ENCODE measurements around the gene CST7. TPM values are rescaled to one million over a fixed set of nuclear protein-coding genes. Genes with fewer than 3 reads are reported as not detected.

Gene CST7
- total and polyA plus RNA-seq, 2 of the 13 experiments (the other 11 are each of a cell fraction or from before 2014, with no cell fraction given), result not detected

GRCh38 chr20:24998631-24999445, 49.8 kb downstream of the CST7 start:
- no peak overlapping the region for H3K4me2 ChIP-seq (ENCODE audit: low read depth, low read length)
- H3K4me1 ChIP-seq (ENCODE audit: insufficient read depth, low read length), result peaks cover 14% of the 10 kb centered on the region
- H2AFZ ChIP-seq (ENCODE audit: low read length), result no peak overlapping the region
- no peak for FAIRE-seq
- no peaks in the 10 kb centered on the region for H3K79me2 ChIP-seq (ENCODE audit: insufficient read depth, low read length)
- ATAC-seq, result no peak; the same call in 2 of the 3 replicates
- H3K9me3 ChIP-seq (ENCODE audit: low read length), result no peaks in the 10 kb centered on the region
- no TSS peak for BruUV-seq (replicated peaks)
- H3K36me3 ChIP-seq (replicated peaks in 1 of 2; ENCODE audit: control insufficient read depth in 1 of 2, insufficient read depth in 2 of 2, low read length in 2 of 2), result no peaks in the 10 kb centered on the region
- DNase-seq (ENCODE audit: low spot score), result no peak
- no peak for TF ChIP-seq TBX2 (CRISPR knock-in tag; IDR thresholded peaks at IDR 0.05; ENCODE audit: borderline replicate concordance)
- TF ChIP-seq ZBTB7A (CRISPR knock-in tag; IDR thresholded peaks at IDR 0.05), result no peak
- TF ChIP-seq HOXA9 (CRISPR knock-in tag; IDR thresholded peaks at IDR 0.05; ENCODE audit: borderline replicate concordance), result no peak
- no peak for TF ChIP-seq PHF20 (CRISPR knock-in tag; IDR thresholded peaks at IDR 0.05)
- TF ChIP-seq ZNF639 (CRISPR knock-in tag; conservative IDR thresholded peaks at IDR 0.05), result no peak
- TF ChIP-seq CREBL2 (CRISPR knock-in tag; IDR thresholded peaks at IDR 0.05; ENCODE audit: borderline replicate concordance), result no peak
- no peak for TF ChIP-seq THAP8 (CRISPR knock-in tag; IDR thresholded peaks at IDR 0.05; ENCODE audit: borderline replicate concordance)
- no peak for TF ChIP-seq SP5 (CRISPR knock-in tag; IDR thresholded peaks at IDR 0.05; ENCODE audit: borderline replicate concordance, low read depth)
- intact Hi-C loops (cut with micrococcal nuclease; ENCODE audit: unreplicated experiment), result loop anchor here (10.0 kb wide), 1 partner anchor 396 kb away; the partner anchor contains the start of gene ABHD12
- peaks cover 1 to 7% of the 10 kb centered on the region in 2 experiments; a peak in 1 of 5 replicates for H3K27me3 ChIP-seq (ENCODE audit: control insufficient read depth in 1 of 2, insufficient read depth in 2 of 2, low read length in 2 of 2)
- H3K9ac ChIP-seq (ENCODE audit: insufficient read depth, low read depth, low read length), result no peak overlapping the region
- no peak overlapping the region for H3K4me3 ChIP-seq (replicated peaks in 1 of 3; ENCODE audit: insufficient read depth in 1 of 3, low read depth in 2 of 3, low read length in 3 of 3)
- H3K27ac ChIP-seq (ENCODE audit: extremely low read length, insufficient read depth, low read length), result no peak overlapping the region
- ChIA-PET POLR2A (no interaction called here), CTCF (ENCODE audit: low intra/inter-chr PET ratio, low total read pairs) (no interaction called here)
- in situ Hi-C loops (cut with HindIII; ENCODE audit: extremely low pct_ligation_motif_present, low pct_unique_long_range_greater_than_20kb), result loop anchor here (5.0 to 10.0 kb wide), 2 partner anchors 63 to 296 kb away; no protein-coding TSS in a partner anchor
- 49% methylated on average over 12 of the region's 12 CpGs for WGBS (ENCODE audit: low lambda C conversion rate)
- H4K20me1 ChIP-seq (ENCODE audit: insufficient read depth, low read length), result no peaks in the 10 kb centered on the region

All from HepG2 (cell line).